Uterus (tissue), 4 donors: ENCODE measurements around the gene PFKFB3. TPM values are rescaled to one million over a fixed set of nuclear protein-coding genes. Genes with fewer than 3 reads are reported as not detected.

Experiments used
- DNase-seq, 2 donors: peaks; one replicate each; pipeline ENCODE4 v3.0.0-alpha.2; 2019 to 2020
- H3K27ac ChIP-seq, 2 donors: fragments of 200-600 bp; sonication (generic); 1 replicate in 1 of 2; 2 replicates in 1 of 2; pipeline ENCODE4 v1.5.1; 2016 to 2018
- H3K27me3 ChIP-seq, 2 donors: fragments of 200-600 bp; sonication (generic); one replicate each; pipeline ENCODE4 v1.5.1; 2018 to 2019; ENCODE audit warnings: control low read depth in 1 of 2
- H3K36me3 ChIP-seq, 2 donors: fragments of 200-600 bp; sonication (generic); one replicate each; pipeline ENCODE4 v1.5.1; 2019; ENCODE audit warnings: control low read depth in 1 of 2
- H3K4me1 ChIP-seq, 2 donors: fragments of 200-600 bp; sonication (generic); one replicate each; pipeline ENCODE4 v1.5.1; 2018 to 2019; ENCODE audit warnings: control low read depth in 1 of 2
- H3K4me3 ChIP-seq, 2 donors: fragments of 200-600 bp; sonication (generic); 1 replicate in 1 of 2; 2 replicates in 1 of 2; pipeline ENCODE4 v1.5.1; 2018 to 2019; ENCODE audit warnings: mild to moderate bottlenecking in 1 of 2
- H3K9me3 ChIP-seq, 2 donors: fragments of 200-600 bp; sonication (generic); one replicate each; pipeline ENCODE4 v1.5.1; 2019; ENCODE audit warnings: control low read depth in 1 of 2
- POLR2A ChIP-seq, 2 donors: fragments of 450-650 bp; IDR thresholded peaks; one replicate each; pipeline ENCODE4 v1.6.1; 2016; ENCODE audit warnings: antibody characterized with exemption in 2 of 2, mild to moderate bottlenecking in 1 of 2, moderate library complexity in 1 of 2
- intact Hi-C: fragments of 100-400 bp; cut with DNase I; formaldehyde crosslinking; loops from one replicate; pipeline ENCODE4 v1.15.1; 2023; ENCODE audit warnings: low total_unique reads
- total RNA-seq, 4 donors: library from RNA; depleted of rRNA in 3 of 4; stranded (reverse); fragments of >200 nt in 3 of 4; gene quantifications; one replicate each; pipeline versions ENCODE4 v1.1.0 to v1.2.4, GENCODE V29; 2014 to 2023
- TF ChIP-seq, protein P1 (sequence below), 4 experiments: fragments of 200-600 bp in 2 of 4; fragments of 450-650 bp in 2 of 4; sonication (generic) in 2 of 4; IDR thresholded peaks; one replicate each; pipeline ENCODE4 v1.5.1; 2016 to 2019; ENCODE audit warnings: antibody characterized with exemption in 4 of 4, mild to moderate bottlenecking in 2 of 4, moderate library complexity in 1 of 4
- donor health status: DM: yes; HTN: yes; CAD: no.

Gene PFKFB3
- total RNA-seq, 4 donors from 2014 or later: 7.4 to 54.5 (median 14.7) TPM

DNA sequence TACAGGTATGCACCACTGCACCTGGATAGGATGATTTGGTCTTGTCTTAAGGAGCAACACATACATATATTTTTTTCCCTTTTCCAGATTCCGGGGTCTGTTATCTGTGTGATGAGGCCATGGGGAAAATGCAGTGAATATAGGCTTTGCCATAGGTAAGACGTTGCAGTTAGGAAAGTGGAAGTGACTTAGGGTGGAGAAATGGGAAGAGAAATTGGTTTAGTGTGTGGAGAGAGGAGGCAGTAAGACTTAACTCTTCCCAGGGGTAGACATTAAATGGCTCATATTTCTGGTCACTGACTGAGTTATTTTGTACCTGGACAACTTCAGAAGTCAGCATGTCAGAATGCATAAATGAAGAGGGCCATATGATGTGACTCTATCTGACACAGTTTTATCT is 66.7 kb downstream of the PFKFB3 start:
- no peak overlapping the region for H3K4me3 ChIP-seq
- intact Hi-C loops: no loop called here
- H3K36me3 ChIP-seq: no peaks in the 10 kb centered on the region
- no peak for DNase-seq
- H3K9me3 ChIP-seq: no peaks in the 10 kb centered on the region
- H3K4me1 ChIP-seq: no peaks in the 10 kb centered on the region
- no peaks in the 10 kb centered on the region for H3K27me3 ChIP-seq
- no peak overlapping the region for H3K27ac ChIP-seq
- TF ChIP-seq, protein P1, sequence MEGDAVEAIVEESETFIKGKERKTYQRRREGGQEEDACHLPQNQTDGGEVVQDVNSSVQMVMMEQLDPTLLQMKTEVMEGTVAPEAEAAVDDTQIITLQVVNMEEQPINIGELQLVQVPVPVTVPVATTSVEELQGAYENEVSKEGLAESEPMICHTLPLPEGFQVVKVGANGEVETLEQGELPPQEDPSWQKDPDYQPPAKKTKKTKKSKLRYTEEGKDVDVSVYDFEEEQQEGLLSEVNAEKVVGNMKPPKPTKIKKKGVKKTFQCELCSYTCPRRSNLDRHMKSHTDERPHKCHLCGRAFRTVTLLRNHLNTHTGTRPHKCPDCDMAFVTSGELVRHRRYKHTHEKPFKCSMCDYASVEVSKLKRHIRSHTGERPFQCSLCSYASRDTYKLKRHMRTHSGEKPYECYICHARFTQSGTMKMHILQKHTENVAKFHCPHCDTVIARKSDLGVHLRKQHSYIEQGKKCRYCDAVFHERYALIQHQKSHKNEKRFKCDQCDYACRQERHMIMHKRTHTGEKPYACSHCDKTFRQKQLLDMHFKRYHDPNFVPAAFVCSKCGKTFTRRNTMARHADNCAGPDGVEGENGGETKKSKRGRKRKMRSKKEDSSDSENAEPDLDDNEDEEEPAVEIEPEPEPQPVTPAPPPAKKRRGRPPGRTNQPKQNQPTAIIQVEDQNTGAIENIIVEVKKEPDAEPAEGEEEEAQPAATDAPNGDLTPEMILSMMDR (IDR thresholded peaks at IDR 0.05): no peak
- TF ChIP-seq POLR2A (IDR thresholded peaks at IDR 0.05): no peak

DNA sequence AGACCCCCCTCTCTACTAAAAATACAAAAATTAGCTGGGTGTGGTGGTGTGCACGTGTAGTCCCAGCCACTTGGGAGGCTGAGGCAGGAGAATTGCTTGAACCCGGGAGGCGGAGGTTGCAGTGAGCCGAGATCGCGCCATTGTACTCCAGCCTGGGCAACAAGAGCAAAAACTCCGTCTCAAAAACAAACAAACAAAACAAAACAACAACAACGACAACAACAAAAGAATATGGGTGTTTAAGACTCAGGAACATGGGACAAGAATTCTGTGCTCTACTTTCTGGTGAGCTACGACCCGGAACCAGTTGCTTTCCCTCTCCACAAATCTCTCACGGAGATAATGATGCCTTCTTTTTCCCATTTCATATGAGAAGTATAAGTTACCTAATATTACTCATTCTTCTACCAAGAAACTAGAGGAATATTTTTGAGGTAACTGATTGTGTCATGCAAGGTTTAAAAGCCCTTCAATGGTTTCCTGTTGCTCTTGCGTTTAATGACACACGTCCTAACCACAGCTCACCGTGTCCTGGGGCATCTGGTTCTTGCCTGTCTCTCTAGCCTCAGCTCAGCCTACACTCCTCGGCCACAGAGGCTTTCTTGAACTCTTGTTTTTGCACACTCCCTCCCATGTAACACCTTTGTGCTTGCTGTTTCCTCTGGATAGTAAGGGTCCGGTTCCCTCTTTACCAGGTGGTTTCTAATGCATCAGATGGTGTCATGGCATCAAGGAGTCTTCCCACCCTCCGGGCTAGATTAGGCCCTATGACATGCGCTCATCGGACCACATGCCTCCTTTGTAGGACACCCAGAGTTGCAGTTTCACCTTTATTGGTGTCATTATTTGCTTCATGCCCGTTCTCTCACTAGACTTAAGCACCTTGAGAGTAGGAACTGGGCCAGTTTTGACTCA is 67.5 kb downstream of the PFKFB3 start:
- DNase-seq: no peak
- H3K36me3 ChIP-seq: no peaks in the 10 kb centered on the region

DNA sequence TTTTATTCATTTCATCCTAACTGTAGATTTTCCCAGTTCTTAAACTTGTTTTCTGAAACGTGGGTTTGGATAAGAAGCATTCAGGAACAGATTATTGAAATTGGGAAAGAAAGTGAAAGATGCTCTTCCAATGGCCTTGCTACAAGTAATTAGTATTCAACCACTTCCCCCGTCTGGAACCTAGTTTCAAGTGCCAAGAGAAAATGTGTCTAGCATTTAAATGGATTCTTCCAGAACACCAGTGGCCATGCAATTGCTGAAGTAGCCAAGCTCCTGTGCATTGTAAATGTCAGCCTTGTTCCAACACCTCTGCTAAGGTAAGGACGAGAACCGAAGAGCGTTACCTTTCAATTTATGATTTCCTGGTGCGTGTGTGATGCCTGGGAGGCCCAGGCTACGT is 68.2 kb downstream of the PFKFB3 start:
- no peaks in the 10 kb centered on the region for H3K27me3 ChIP-seq
- no peaks in the 10 kb centered on the region for H3K4me1 ChIP-seq
- H3K36me3 ChIP-seq: no peaks in the 10 kb centered on the region
- no peaks in the 10 kb centered on the region for H3K9me3 ChIP-seq
- H3K27ac ChIP-seq: no peak overlapping the region
- no peak for TF ChIP-seq POLR2A (IDR thresholded peaks at IDR 0.05)
- DNase-seq: no peak
- intact Hi-C loops: no loop called here
- H3K4me3 ChIP-seq: no peak overlapping the region

More for the DNA sequence above, 67.5 kb downstream of the PFKFB3 start:
- Histone ChIP-seq H3K27ac (no peak overlapping the region), H3K4me3 (no peak overlapping the region), H3K4me1 (no peaks in the 10 kb centered on the region), H3K9me3 (no peaks in the 10 kb centered on the region), H3K27me3 (no peaks in the 10 kb centered on the region)
- no peak for TF ChIP-seq POLR2A (IDR thresholded peaks at IDR 0.05)
- TF ChIP-seq, protein P1 (IDR thresholded peaks at IDR 0.05): no peak
- intact Hi-C loops: no loop called here

DNA sequence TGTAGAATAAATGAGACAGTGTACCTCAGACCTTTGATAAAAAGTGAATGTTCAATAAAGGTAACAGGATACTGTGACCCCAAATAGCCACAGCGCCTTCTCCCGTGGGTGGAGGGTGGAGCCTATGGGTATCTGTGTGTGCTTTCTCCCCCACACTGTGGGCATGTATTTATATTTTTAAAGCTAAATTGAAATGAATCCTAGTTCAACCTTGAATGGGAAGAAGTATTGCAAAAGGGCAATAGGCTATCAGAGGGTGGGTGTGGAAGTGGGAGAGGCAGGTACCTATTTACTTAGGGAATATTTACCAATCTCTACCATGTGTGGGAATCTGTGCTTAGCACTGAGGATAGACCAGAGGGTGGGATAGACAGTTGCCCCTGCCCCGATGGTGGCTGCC is 68.9 kb downstream of the PFKFB3 start:
- no peaks in the 10 kb centered on the region for H3K27me3 ChIP-seq
- no peak overlapping the region for H3K4me3 ChIP-seq
- intact Hi-C loops: no loop called here
- H3K36me3 ChIP-seq: no peaks in the 10 kb centered on the region
- no peak for DNase-seq
- no peaks in the 10 kb centered on the region for H3K9me3 ChIP-seq
- H3K4me1 ChIP-seq: no peaks in the 10 kb centered on the region
- H3K27ac ChIP-seq: no peak overlapping the region
- TF ChIP-seq, protein P1 (IDR thresholded peaks at IDR 0.05): no peak
- no peak for TF ChIP-seq POLR2A (IDR thresholded peaks at IDR 0.05)

DNA sequence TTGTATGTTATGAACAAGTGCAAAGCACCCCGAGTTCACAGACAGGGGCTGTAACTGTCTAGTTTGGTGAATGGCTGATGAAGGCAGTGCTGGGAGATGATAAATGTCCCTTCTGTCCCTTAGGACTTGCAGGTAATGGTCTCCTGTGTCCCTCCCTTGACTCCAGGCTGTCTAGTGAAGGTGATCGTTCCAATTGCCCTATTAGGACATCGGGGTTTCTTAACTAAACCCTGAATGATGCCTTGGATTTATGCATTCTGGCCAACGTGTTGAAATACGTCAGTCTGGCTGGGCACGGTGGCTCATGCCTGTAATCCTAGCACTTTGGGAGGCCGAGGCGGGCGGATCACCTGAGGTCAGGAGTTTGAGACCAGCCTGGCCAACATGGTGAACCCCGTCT is 69.4 kb downstream of the PFKFB3 start:
- Histone ChIP-seq H3K4me1 (no peaks in the 10 kb centered on the region), H3K4me3 (no peak overlapping the region)

More for the DNA sequence above, 69.4 kb downstream of the PFKFB3 start:
- no peaks in the 10 kb centered on the region for H3K27me3 ChIP-seq
- DNase-seq: no peak
- H3K27ac ChIP-seq: no peak overlapping the region
- TF ChIP-seq, protein P1 (IDR thresholded peaks at IDR 0.05): no peak
- no peak for TF ChIP-seq POLR2A (IDR thresholded peaks at IDR 0.05)
- intact Hi-C loops: no loop called here
- H3K36me3 ChIP-seq: no peaks in the 10 kb centered on the region
- H3K9me3 ChIP-seq: no peaks in the 10 kb centered on the region
